HEK293 (cell line): Measurements from ENCODE around the gene MEGF10.

Experiments used
- AEBP2 ChIP-seq: fragments of 450-650 bp; formaldehyde crosslinking; IDR thresholded peaks from 2 replicates; pipeline ENCODE4 v1.5.1; 2016; ENCODE audit warnings: missing biosample characterization, missing genetic modification characterization, borderline replicate concordance
- ATF2 ChIP-seq: fragments of 450-650 bp; formaldehyde crosslinking; IDR thresholded peaks from 2 replicates; pipeline ENCODE4 v1.5.1; 2016; ENCODE audit warnings: missing biosample characterization, missing genetic modification characterization, low read depth
- CTCF ChIP-seq: fragments of 450-650 bp; formaldehyde crosslinking; IDR thresholded peaks from 2 replicates; pipeline ENCODE4 v1.5.1; 2016; ENCODE audit warnings: missing biosample characterization, missing genetic modification characterization
- HIC1 ChIP-seq: fragments of 450-650 bp; formaldehyde crosslinking; IDR thresholded peaks from 2 replicates; pipeline ENCODE4 v1.5.1; 2016; ENCODE audit warnings: missing biosample characterization, missing genetic modification characterization
- HOXA7 ChIP-seq: sonication (generic); formaldehyde crosslinking; IDR thresholded peaks from 2 replicates; pipeline ENCODE4 v1.8.1; 2022; ENCODE audit warnings: missing genetic modification reagents, borderline replicate concordance
- SALL2 ChIP-seq: fragments of 450-650 bp; formaldehyde crosslinking; IDR thresholded peaks from 2 replicates; pipeline ENCODE4 v1.5.0; 2017; ENCODE audit warnings: missing biosample characterization, mild to moderate bottlenecking, missing genetic modification characterization, borderline replicate concordance
- TCF7L2 ChIP-seq: IDR thresholded peaks from 2 replicates; pipeline ENCODE4 v1.6.1; 2011; ENCODE audit warnings: low read depth, mild to moderate bottlenecking, inconsistent platforms, low read length, moderate library complexity, borderline replicate concordance
- ZBTB11 ChIP-seq: fragments of 450-650 bp; formaldehyde crosslinking; conservative IDR thresholded peaks from 2 replicates; pipeline ENCODE4 v1.5.1; 2016; ENCODE audit warnings: low read depth, missing biosample characterization, missing genetic modification characterization
- ZNF121 ChIP-seq: fragments of 450-650 bp; formaldehyde crosslinking; IDR thresholded peaks from 2 replicates; pipeline ENCODE4 v1.5.1; 2016; ENCODE audit warnings: missing biosample characterization, missing genetic modification characterization
- ZNF518A ChIP-seq: fragments of 450-650 bp; formaldehyde crosslinking; conservative IDR thresholded peaks from 2 replicates; pipeline ENCODE4 v1.5.1; 2016; ENCODE audit warnings: low read depth, missing biosample characterization, missing genetic modification characterization
- ZNF629 ChIP-seq: fragments of 450-650 bp; formaldehyde crosslinking; IDR thresholded peaks from 2 replicates; pipeline ENCODE4 v1.5.1; 2017; ENCODE audit warnings: missing biosample characterization, missing genetic modification characterization
- ZNF701 ChIP-seq: fragments of 450-650 bp; formaldehyde crosslinking; IDR thresholded peaks from 2 replicates; pipeline ENCODE4 v1.5.1; 2016; ENCODE audit warnings: missing biosample characterization, missing genetic modification characterization

GRCh38 chr5:127298036-127298429, 7.4 kb downstream of the MEGF10 start:
- no peak for TF ChIP-seq CTCF
- no peak for TF ChIP-seq ZNF121 (tag by site-specific recombination)
- TF ChIP-seq HIC1 (tag by site-specific recombination): no peak
- TF ChIP-seq ZNF518A: no peak
- TF ChIP-seq AEBP2: no peak
- TF ChIP-seq ZBTB11 (tag by site-specific recombination): no peak
- no peak for TF ChIP-seq SALL2 (tag by site-specific recombination)
- no peak for TF ChIP-seq ZNF701
- no peak for TF ChIP-seq HOXA7 (CRISPR knock-in tag)
- TF ChIP-seq ATF2 (tag by site-specific recombination): no peak
- TF ChIP-seq ZNF629 (tag by site-specific recombination): no peak
- TF ChIP-seq TCF7L2: no peak
